GM12878 (cell line): ENCODE measurements around the gene LRSAM1. TPM values are rescaled to one million over a fixed set of nuclear protein-coding genes. Genes with fewer than 3 reads are reported as not detected.

Source experiments
- ATAC-seq: fragments of 200-7000 bp; cut with Tn5 transposase; 3 replicates; pipeline ENCODE4 v1.9.1; 2020; ENCODE audit warnings: mild to moderate bottlenecking, moderate library complexity
- BruUV-seq: library from RNA; stranded (reverse); fragments of 400-500 nt; replicated peaks from 2 replicates; lab custom pipeline; 2021; lab: Mats Ljungman, UMichigan
- CTCF ChIA-PET: fragments of 300-600 bp; sonication (Branson Sonifier 250); formaldehyde crosslinking; extraction: SDS; loops from one replicate; lab custom pipeline; 2021; ENCODE audit warnings: inconsistent platforms; lab: Yijun Ruan, JAX
- POLR2A ChIA-PET: fragments of 350-600 bp; formaldehyde crosslinking; extraction: SDS; loops from one replicate; lab custom pipeline; 2021; ENCODE audit warnings: inconsistent platforms; lab: Charles Lee
- RAD21 ChIA-PET: fragments of 300-600 bp; sonication (Branson Sonifier 250); formaldehyde crosslinking; loops from one replicate; lab custom pipeline; 2023; ENCODE audit warnings: antibody characterized with exemption; ENCODE audit not compliant: unreplicated experiment; lab: Charles Lee
- SMC1A ChIA-PET: fragments of 300-600 bp; sonication (Branson Sonifier 250); formaldehyde crosslinking; loops from one replicate; lab custom pipeline; 2023; ENCODE audit not compliant: unreplicated experiment, uncharacterized antibody; lab: Charles Lee
- DNase-seq: peaks from one replicate; pipeline ENCODE4 v3.0.0-alpha.2; 2011; ENCODE audit warnings: low read depth, low spot score
- FAIRE-seq: peaks from 3 replicates; lab custom pipeline; 2011; peaks lifted over from hg19 to GRCh38; lab: Jason Lieb, UNC
- H2AFZ ChIP-seq: 2 replicates; pipeline ENCODE4 v1.6.0; 2011; ENCODE audit warnings: low read depth, low read length, control low read depth; ENCODE audit not compliant: control insufficient read depth
- H3K27ac ChIP-seq: 2 replicates; pipeline ENCODE4 v1.5.1; 2011; ENCODE audit warnings: control low read depth; ENCODE audit not compliant: control insufficient read depth, insufficient read depth
- H3K27me3 ChIP-seq, 2 experiments: replicated peaks in 1 of 2; 2 replicates each; pipeline versions ENCODE4 v1.6.0 to v1.6.1; 2011; ENCODE audit warnings: low read length in 1 of 2; ENCODE audit not compliant: control insufficient read depth in 2 of 2, insufficient read depth in 2 of 2
- H3K36me3 ChIP-seq, 2 experiments: 2 replicates each; pipeline ENCODE4 v1.5.1; 2011; ENCODE audit warnings: low read length in 1 of 2; ENCODE audit not compliant: control insufficient read depth in 2 of 2, insufficient read depth in 2 of 2
- H3K4me1 ChIP-seq: 2 replicates; pipeline ENCODE4 v1.6.1; 2011; ENCODE audit warnings: mild to moderate bottlenecking, low read length, moderate library complexity, mixed read lengths; ENCODE audit not compliant: control insufficient read depth, insufficient read depth
- H3K4me2 ChIP-seq: 2 replicates; pipeline ENCODE4 v1.6.0; 2011; ENCODE audit warnings: control low read depth; ENCODE audit not compliant: control insufficient read depth, insufficient read depth
- H3K4me3 ChIP-seq: fragments of 200-600 bp; sonication (generic); 2 replicates; pipeline ENCODE4 v1.5.1; 2016
- H3K79me2 ChIP-seq: 2 replicates; pipeline ENCODE4 v1.6.0; 2011; ENCODE audit warnings: low read length; ENCODE audit not compliant: control insufficient read depth, insufficient read depth
- H3K9ac ChIP-seq: 2 replicates; pipeline ENCODE4 v1.8.0; 2011; ENCODE audit warnings: low read length, control low read depth, mixed read lengths; ENCODE audit not compliant: control insufficient read depth, insufficient read depth
- H3K9me3 ChIP-seq: replicated peaks from 3 replicates; pipeline ENCODE4 v1.5.1; 2011; ENCODE audit warnings: mild to moderate bottlenecking, low read length; ENCODE audit not compliant: control insufficient read depth, insufficient read depth
- H4K20me1 ChIP-seq: 2 replicates; pipeline ENCODE4 v1.6.0; 2011; ENCODE audit not compliant: control insufficient read depth, insufficient read depth
- BHLHE40 ChIP-seq, 2 experiments: fragments of 450-650 bp in 1 of 2; IDR thresholded peaks; 2 replicates each; pipeline ENCODE4 v1.6.1; 2011 to 2017; ENCODE audit warnings: low read depth in 2 of 2, borderline replicate concordance in 1 of 2, improper control_type of control experiment in 1 of 2, low read length in 1 of 2, mild to moderate bottlenecking in 1 of 2
- CBX5 ChIP-seq: sonication (generic); IDR thresholded peaks from 2 replicates; pipeline ENCODE4 v1.6.1; 2016; ENCODE audit warnings: low read depth, moderate library complexity, mild to moderate bottlenecking, inconsistent platforms
- MTA3 ChIP-seq: IDR thresholded peaks from 2 replicates; pipeline ENCODE4 v1.6.1; 2012; ENCODE audit warnings: low read length, inconsistent platforms, borderline replicate concordance
- NFIC ChIP-seq: IDR thresholded peaks from 2 replicates; pipeline ENCODE4 v1.6.1; 2012; ENCODE audit warnings: low read depth, mild to moderate bottlenecking, inconsistent platforms, low read length, moderate library complexity
- NFYA ChIP-seq: IDR thresholded peaks from 2 replicates; pipeline ENCODE4 v1.6.1; 2011; ENCODE audit warnings: low read depth, mild to moderate bottlenecking, low read length, improper control_type of control experiment, borderline replicate concordance
- SIN3A ChIP-seq: IDR thresholded peaks from 2 replicates; pipeline ENCODE4 v1.6.1; 2012; ENCODE audit warnings: low read depth, low read length, improper control_type of control experiment
- SMC3 ChIP-seq: IDR thresholded peaks from 2 replicates; pipeline ENCODE4 v1.6.1; 2011; ENCODE audit warnings: low read length, improper control_type of control experiment, borderline replicate concordance
- SPI1 ChIP-seq: IDR thresholded peaks from 2 replicates; pipeline ENCODE4 v1.6.1; 2011; ENCODE audit warnings: low read depth, mild to moderate bottlenecking, low read length, moderate library complexity, borderline replicate concordance; ENCODE audit not compliant: insufficient read depth
- YBX1 ChIP-seq: fragments of 450-650 bp; IDR thresholded peaks from 2 replicates; pipeline ENCODE4 v1.6.1; 2016; ENCODE audit warnings: antibody characterized with exemption
- ZNF24 ChIP-seq: fragments of 450-650 bp; IDR thresholded peaks from 2 replicates; pipeline ENCODE4 v1.6.1; 2017; ENCODE audit warnings: antibody characterized with exemption, mild to moderate bottlenecking
- WGBS: methylation state at CpG from one replicate; pipeline ENCODE4 v1.1.6; 2016; ENCODE audit warnings: low lambda C conversion rate; ENCODE audit not compliant: insufficient replicate concordance, insufficient coverage; ENCODE audit errors: missing lambda C conversion rate; 5-methylcytosine and 5-hydroxymethylcytosine counted together
- in situ Hi-C: fragments of 300-500 bp; cut with MboI; formaldehyde crosslinking; loops from 9 replicates; pipeline ENCODE4 v1.14.3; 2018; ENCODE audit warnings: mixed read lengths
- intact Hi-C: fragments of 100-400 bp; cut with micrococcal nuclease; formaldehyde crosslinking; loops from one replicate; pipeline ENCODE4 v1.14.2; 2022; ENCODE audit not compliant: unreplicated experiment
- polyA plus RNA-seq, 11 experiments: library from polyadenylated mRNA; depleted of rRNA in 4 of 11; unstranded in 6 of 11; stranded (reverse) in 5 of 11; fragments of >200 nt; fragmentation: Nextera tagmentation in 4 of 11; fragmentation: Illumina TruSeq in 1 of 11; extraction: Ambion mirVana in 4 of 11; extraction: Trizol in 1 of 11; gene quantifications; 1 replicate in 1 of 11; 2 replicates in 10 of 11; pipeline versions ENCODE4 v1.2.1 to v1.2.3, GENCODE V29; 2011 to 2016; ENCODE audit warnings: inconsistent platforms in 2 of 11, missing spikeins in 2 of 11, low read depth in 1 of 11
- total RNA-seq, 4 experiments: library from RNA; depleted of rRNA in 3 of 4; stranded (reverse); fragments of >200 nt in 3 of 4; fragmentation: Illumina TruSeq in 1 of 4; extraction: Trizol in 1 of 4; gene quantifications; 2 replicates each; pipeline versions ENCODE4 v1.2.1 to v1.2.3, GENCODE V29; 2013 to 2021
- TF ChIP-seq, protein P1 (sequence below): fragments of 450-650 bp; IDR thresholded peaks from 2 replicates; pipeline ENCODE4 v1.6.1; 2017; ENCODE audit warnings: mild to moderate bottlenecking, moderate library complexity
- TF ChIP-seq, protein P2 (sequence below): fragments of 450-650 bp; IDR thresholded peaks from 2 replicates; pipeline ENCODE4 v1.6.1; 2016; ENCODE audit warnings: mild to moderate bottlenecking
- TF ChIP-seq, protein P3 (sequence below): fragments of 450-650 bp; conservative IDR thresholded peaks from 2 replicates; pipeline ENCODE4 v1.6.1; 2017; ENCODE audit warnings: mild to moderate bottlenecking, moderate library complexity
- TF ChIP-seq, protein P4 (sequence below): IDR thresholded peaks from 2 replicates; pipeline ENCODE4 v1.6.1; 2012; ENCODE audit warnings: low read depth, low read length, improper control_type of control experiment

The LRSAM1 gene
- total and polyA plus RNA-seq, 10 of the 15 experiments (the other 5 are each of a cell fraction or from before 2014, with no cell fraction given), result 0.14 to 23.4 (median 11.7) TPM

DNA sequence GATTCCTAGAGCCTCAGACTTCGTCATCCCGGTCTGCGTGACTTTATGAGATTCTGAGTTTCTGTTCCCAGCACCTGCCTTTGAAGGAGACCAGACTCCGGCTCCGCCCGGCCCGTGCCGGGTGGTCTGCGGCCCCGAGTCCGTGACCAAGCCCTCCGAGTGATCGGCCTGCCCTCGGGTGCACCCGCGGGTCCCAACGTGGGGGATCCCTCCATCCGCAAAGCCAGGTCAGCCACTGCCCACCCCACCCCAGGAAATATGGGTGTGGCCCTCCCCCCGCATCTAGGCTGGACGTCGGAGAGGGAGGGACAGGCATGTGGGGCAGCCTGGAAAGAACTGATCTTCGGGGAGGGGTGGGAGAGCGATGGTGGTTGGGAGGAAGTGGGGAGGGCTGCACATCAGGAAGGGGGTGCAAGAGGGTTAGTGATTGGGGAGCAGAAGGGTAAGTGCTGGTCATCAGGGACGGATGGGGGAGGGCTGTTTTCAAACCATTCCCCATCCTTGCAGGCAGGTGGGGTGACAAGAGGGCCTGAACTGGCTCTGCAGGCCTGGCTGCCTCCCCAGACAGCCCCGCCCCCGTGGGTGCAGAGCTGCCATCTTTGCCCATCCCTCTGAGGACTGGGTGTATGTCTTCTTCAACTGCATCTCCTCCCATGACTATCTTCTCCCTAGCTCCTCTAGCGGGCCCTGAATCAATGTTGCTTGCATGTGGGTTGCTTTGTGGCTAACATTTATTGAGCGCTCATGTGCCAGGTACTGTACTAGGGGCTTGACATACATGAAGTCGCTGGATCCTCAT is 747 bp downstream of the LRSAM1 start:
- POLR2A ChIA-PET, result interaction anchor here (3.1 to 3.7 kb wide), 2 partner anchors 28 to 55 kb away, joined by 18 to 26 read pairs; partner anchors contain the start of genes SLC2A8 and ZNF79
- Histone ChIP-seq H3K4me1 (peaks cover 6% of the 10 kb centered on the region; the same call in 1 of the 2 replicates), H3K36me3 (peaks cover 5 to 29% of the 10 kb centered on the region in 2 experiments), H3K4me2 (peak overlapping the region; percentile 39), H3K4me3 (peak overlapping the region; percentile 91), H3K79me2 (peaks cover 49% of the 10 kb centered on the region), H3K27ac (peak overlapping the region; percentile 94), H3K9me3 (no peaks in the 10 kb centered on the region), H2AFZ (peak overlapping the region; percentile 92), H3K27me3 (no peaks in the 10 kb centered on the region), H4K20me1 (peaks cover 11% of the 10 kb centered on the region), H3K9ac (peak overlapping the region; percentile 95)
- BruUV-seq, result no TSS peak
- intact Hi-C loops (loop anchor here (10.0 kb wide), 1 partner anchor 237 kb away; no protein-coding TSS in a partner anchor), in situ Hi-C loops (no loop called here)
- SMC1A ChIA-PET, result interaction anchor here (1.0 to 1.6 kb wide), 2 partner anchors 28 to 55 kb away, joined by 4 to 7 read pairs; partner anchors contain the start of genes SLC2A8 and ZNF79
- peak; percentile 47 for DNase-seq
- ATAC-seq, result peak; percentile 59
- CTCF ChIA-PET, result interaction anchor here (1.0 to 1.2 kb wide), 2 partner anchors 12 to 53 kb away, joined by 3 read pairs; no protein-coding TSS in a partner anchor
- RAD21 ChIA-PET, result interaction anchor here (0.9 to 2.2 kb wide), 4 partner anchors 28 to 283 kb away, joined by 3 to 9 read pairs (median 4); partner anchors contain the start of genes SLC2A8, TOR2A and ZNF79
- 8% methylated on average over 29 of the region's 29 CpGs for WGBS
- peak; percentile 91 for FAIRE-seq
- TF ChIP-seq, protein P1, sequence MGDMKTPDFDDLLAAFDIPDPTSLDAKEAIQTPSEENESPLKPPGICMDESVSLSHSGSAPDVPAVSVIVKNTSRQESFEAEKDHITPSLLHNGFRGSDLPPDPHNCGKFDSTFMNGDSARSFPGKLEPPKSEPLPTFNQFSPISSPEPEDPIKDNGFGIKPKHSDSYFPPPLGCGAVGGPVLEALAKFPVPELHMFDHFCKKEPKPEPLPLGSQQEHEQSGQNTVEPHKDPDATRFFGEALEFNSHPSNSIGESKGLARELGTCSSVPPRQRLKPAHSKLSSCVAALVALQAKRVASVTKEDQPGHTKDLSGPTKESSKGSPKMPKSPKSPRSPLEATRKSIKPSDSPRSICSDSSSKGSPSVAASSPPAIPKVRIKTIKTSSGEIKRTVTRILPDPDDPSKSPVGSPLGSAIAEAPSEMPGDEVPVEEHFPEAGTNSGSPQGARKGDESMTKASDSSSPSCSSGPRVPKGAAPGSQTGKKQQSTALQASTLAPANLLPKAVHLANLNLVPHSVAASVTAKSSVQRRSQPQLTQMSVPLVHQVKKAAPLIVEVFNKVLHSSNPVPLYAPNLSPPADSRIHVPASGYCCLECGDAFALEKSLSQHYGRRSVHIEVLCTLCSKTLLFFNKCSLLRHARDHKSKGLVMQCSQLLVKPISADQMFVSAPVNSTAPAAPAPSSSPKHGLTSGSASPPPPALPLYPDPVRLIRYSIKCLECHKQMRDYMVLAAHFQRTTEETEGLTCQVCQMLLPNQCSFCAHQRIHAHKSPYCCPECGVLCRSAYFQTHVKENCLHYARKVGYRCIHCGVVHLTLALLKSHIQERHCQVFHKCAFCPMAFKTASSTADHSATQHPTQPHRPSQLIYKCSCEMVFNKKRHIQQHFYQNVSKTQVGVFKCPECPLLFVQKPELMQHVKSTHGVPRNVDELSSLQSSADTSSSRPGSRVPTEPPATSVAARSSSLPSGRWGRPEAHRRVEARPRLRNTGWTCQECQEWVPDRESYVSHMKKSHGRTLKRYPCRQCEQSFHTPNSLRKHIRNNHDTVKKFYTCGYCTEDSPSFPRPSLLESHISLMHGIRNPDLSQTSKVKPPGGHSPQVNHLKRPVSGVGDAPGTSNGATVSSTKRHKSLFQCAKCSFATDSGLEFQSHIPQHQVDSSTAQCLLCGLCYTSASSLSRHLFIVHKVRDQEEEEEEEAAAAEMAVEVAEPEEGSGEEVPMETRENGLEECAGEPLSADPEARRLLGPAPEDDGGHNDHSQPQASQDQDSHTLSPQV, result no peak
- no peak for TF ChIP-seq ZNF24
- no peak for TF ChIP-seq CBX5
- TF ChIP-seq, protein P2, sequence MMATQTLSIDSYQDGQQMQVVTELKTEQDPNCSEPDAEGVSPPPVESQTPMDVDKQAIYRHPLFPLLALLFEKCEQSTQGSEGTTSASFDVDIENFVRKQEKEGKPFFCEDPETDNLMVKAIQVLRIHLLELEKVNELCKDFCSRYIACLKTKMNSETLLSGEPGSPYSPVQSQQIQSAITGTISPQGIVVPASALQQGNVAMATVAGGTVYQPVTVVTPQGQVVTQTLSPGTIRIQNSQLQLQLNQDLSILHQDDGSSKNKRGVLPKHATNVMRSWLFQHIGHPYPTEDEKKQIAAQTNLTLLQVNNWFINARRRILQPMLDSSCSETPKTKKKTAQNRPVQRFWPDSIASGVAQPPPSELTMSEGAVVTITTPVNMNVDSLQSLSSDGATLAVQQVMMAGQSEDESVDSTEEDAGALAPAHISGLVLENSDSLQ, result no peak
- no peak for TF ChIP-seq SIN3A
- peak in 1 of 2 experiments; percentile 56; a peak in 1 of 4 replicates for TF ChIP-seq BHLHE40 (IDR thresholded peaks at IDR 0.05; ENCODE audit: borderline replicate concordance in 1 of 2, low read depth in 2 of 2, low read length in 1 of 2)
- no peak for TF ChIP-seq SMC3
- TF ChIP-seq, protein P3, sequence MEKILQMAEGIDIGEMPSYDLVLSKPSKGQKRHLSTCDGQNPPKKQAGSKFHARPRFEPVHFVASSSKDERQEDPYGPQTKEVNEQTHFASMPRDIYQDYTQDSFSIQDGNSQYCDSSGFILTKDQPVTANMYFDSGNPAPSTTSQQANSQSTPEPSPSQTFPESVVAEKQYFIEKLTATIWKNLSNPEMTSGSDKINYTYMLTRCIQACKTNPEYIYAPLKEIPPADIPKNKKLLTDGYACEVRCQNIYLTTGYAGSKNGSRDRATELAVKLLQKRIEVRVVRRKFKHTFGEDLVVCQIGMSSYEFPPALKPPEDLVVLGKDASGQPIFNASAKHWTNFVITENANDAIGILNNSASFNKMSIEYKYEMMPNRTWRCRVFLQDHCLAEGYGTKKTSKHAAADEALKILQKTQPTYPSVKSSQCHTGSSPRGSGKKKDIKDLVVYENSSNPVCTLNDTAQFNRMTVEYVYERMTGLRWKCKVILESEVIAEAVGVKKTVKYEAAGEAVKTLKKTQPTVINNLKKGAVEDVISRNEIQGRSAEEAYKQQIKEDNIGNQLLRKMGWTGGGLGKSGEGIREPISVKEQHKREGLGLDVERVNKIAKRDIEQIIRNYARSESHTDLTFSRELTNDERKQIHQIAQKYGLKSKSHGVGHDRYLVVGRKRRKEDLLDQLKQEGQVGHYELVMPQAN, result no peak
- no peak for TF ChIP-seq YBX1
- TF ChIP-seq, protein P4, sequence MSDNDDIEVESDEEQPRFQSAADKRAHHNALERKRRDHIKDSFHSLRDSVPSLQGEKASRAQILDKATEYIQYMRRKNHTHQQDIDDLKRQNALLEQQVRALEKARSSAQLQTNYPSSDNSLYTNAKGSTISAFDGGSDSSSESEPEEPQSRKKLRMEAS, result no peak
- peak; percentile 45; the same call in 1 of the 2 replicates for TF ChIP-seq SPI1
- TF ChIP-seq NFIC, result no peak
- no peak for TF ChIP-seq MTA3
- no peak for TF ChIP-seq NFYA
